ENCODE results near the gene CCDC68.

Gene CCDC68

GRCh38 chr18:54945576-54946125, 13.6 kb downstream of the CCDC68 start:
- no peak overlapping the region for H3K4me3 ChIP-seq (ENCODE audit: low read depth, low read length)
- no peak for TF ChIP-seq CTCF (IDR thresholded peaks at IDR 0.05; ENCODE audit: low read depth, low read length)
- no peak for DNase-seq (ENCODE audit: low read depth, low spot score)
- in situ Hi-C loops (cut with HindIII; ENCODE audit: low sequenced_read_pairs): no loop called here

- in situ Hi-C loops (cut with HindIII; ENCODE audit: low sequenced_read_pairs): no loop called here
- TF ChIP-seq CTCF (IDR thresholded peaks at IDR 0.05; ENCODE audit: low read depth, low read length): no peak
- H3K4me3 ChIP-seq (ENCODE audit: low read depth, low read length): no peak overlapping the region
- DNase-seq (ENCODE audit: low read depth, low spot score): no peak
Observed at GRCh38 chr18:54942569-54942968, 16.7 kb downstream of the CCDC68 start.

GRCh38 chr18:54942144-54942543, 17.1 kb downstream of the CCDC68 start:
- DNase-seq (ENCODE audit: low read depth, low spot score): no peak
- in situ Hi-C loops (cut with HindIII; ENCODE audit: low sequenced_read_pairs): no loop called here
- H3K4me3 ChIP-seq (ENCODE audit: low read depth, low read length): no peak overlapping the region
- TF ChIP-seq CTCF (IDR thresholded peaks at IDR 0.05; ENCODE audit: low read depth, low read length): no peak

- no peak for TF ChIP-seq CTCF (IDR thresholded peaks at IDR 0.05; ENCODE audit: low read depth, low read length)
- H3K4me3 ChIP-seq (ENCODE audit: low read depth, low read length): no peak overlapping the region
- no peak for DNase-seq (ENCODE audit: low read depth, low spot score)
- in situ Hi-C loops (cut with HindIII; ENCODE audit: low sequenced_read_pairs): no loop called here
Observed at GRCh38 chr18:54939361-54939917, 19.8 kb downstream of the CCDC68 start.

GRCh38 chr18:54938506-54938905, 20.8 kb downstream of the CCDC68 start:
- in situ Hi-C loops (cut with HindIII; ENCODE audit: low sequenced_read_pairs): no loop called here
- no peak for TF ChIP-seq CTCF (IDR thresholded peaks at IDR 0.05; ENCODE audit: low read depth, low read length)
- DNase-seq (ENCODE audit: low read depth, low spot score): no peak
- H3K4me3 ChIP-seq (ENCODE audit: low read depth, low read length): no peak overlapping the region

- no peak for TF ChIP-seq CTCF (IDR thresholded peaks at IDR 0.05; ENCODE audit: low read depth, low read length)
- in situ Hi-C loops (cut with HindIII; ENCODE audit: low sequenced_read_pairs): no loop called here
- H3K4me3 ChIP-seq (ENCODE audit: low read depth, low read length): no peak overlapping the region
- no peak for DNase-seq (ENCODE audit: low read depth, low spot score)
Observed at GRCh38 chr18:54932472-54932871, 26.8 kb downstream of the CCDC68 start.
